HUES6 (cell line): ENCODE measurements around the gene SLC9A9.

Experiments
- H3K27ac ChIP-seq: 2 replicates; pipeline ENCODE4 v1.7.0; 2013; ENCODE audit warnings: low read depth, mild to moderate bottlenecking, low read length, inconsistent platforms
- H3K27me3 ChIP-seq: 2 replicates; pipeline ENCODE4 v1.6.1; 2013; ENCODE audit warnings: low read length; ENCODE audit not compliant: control insufficient read depth, insufficient read depth
- H3K36me3 ChIP-seq: 2 replicates; pipeline ENCODE4 v1.6.1; 2013; ENCODE audit warnings: low read length; ENCODE audit not compliant: control insufficient read depth, insufficient read depth
- H3K4me1 ChIP-seq: 2 replicates; pipeline ENCODE4 v1.6.1; 2013; ENCODE audit warnings: low read length; ENCODE audit not compliant: control insufficient read depth, insufficient read depth
- H3K4me3 ChIP-seq: 2 replicates; pipeline ENCODE4 v1.5.1; 2013; ENCODE audit warnings: low read depth, low read length
- H3K9ac ChIP-seq: one replicate; pipeline ENCODE4 v1.6.1; 2013; ENCODE audit warnings: mild to moderate bottlenecking, low read length
- H3K9me3 ChIP-seq: 2 replicates; pipeline ENCODE4 v1.6.1; 2013; ENCODE audit warnings: low read depth, low read length; ENCODE audit not compliant: control insufficient read depth, insufficient read depth

Gene SLC9A9

GRCh38 chr3:143326983-143327778 is 521.1 kb downstream of the SLC9A9 start:
- Histone ChIP-seq H3K27me3 (no peaks in the 10 kb centered on the region), H3K4me1 (peaks cover 11% of the 10 kb centered on the region), H3K27ac (no peak overlapping the region)

GRCh38 chr3:143321058-143321769 is 527.1 kb downstream of the SLC9A9 start:
- Histone ChIP-seq H3K27ac (no peak overlapping the region), H3K4me3 (no peak overlapping the region), H3K9ac (no peak overlapping the region), H3K9me3 (no peaks in the 10 kb centered on the region), H3K27me3 (no peaks in the 10 kb centered on the region), H3K4me1 (no peaks in the 10 kb centered on the region), H3K36me3 (no peaks in the 10 kb centered on the region)

More at GRCh38 chr3:143326983-143327778, 521.1 kb downstream of the SLC9A9 start:
- Histone ChIP-seq H3K4me3 (no peak overlapping the region), H3K36me3 (no peaks in the 10 kb centered on the region), H3K9ac (no peak overlapping the region), H3K9me3 (no peaks in the 10 kb centered on the region)

GRCh38 chr3:143315766-143316165 is 532.5 kb downstream of the SLC9A9 start:
- Histone ChIP-seq H3K4me1 (no peaks in the 10 kb centered on the region), H3K9ac (no peak overlapping the region), H3K27ac (no peak overlapping the region), H3K36me3 (no peaks in the 10 kb centered on the region), H3K27me3 (no peaks in the 10 kb centered on the region), H3K9me3 (no peaks in the 10 kb centered on the region), H3K4me3 (no peak overlapping the region)

GRCh38 chr3:143314251-143315093 is 533.8 kb downstream of the SLC9A9 start:
- Histone ChIP-seq H3K4me3 (no peak overlapping the region), H3K36me3 (no peaks in the 10 kb centered on the region), H3K27ac (no peak overlapping the region), H3K9me3 (no peaks in the 10 kb centered on the region), H3K4me1 (no peaks in the 10 kb centered on the region), H3K9ac (no peak overlapping the region), H3K27me3 (no peaks in the 10 kb centered on the region)

GRCh38 chr3:143313893-143314188 is 534.4 kb downstream of the SLC9A9 start:
- H3K27me3 ChIP-seq = no peaks in the 10 kb centered on the region
- no peaks in the 10 kb centered on the region for H3K36me3 ChIP-seq
- H3K4me1 ChIP-seq = no peaks in the 10 kb centered on the region
- no peaks in the 10 kb centered on the region for H3K9me3 ChIP-seq
- no peak overlapping the region for H3K4me3 ChIP-seq
- H3K9ac ChIP-seq = no peak overlapping the region
- no peak overlapping the region for H3K27ac ChIP-seq

GRCh38 chr3:143313025-143313892 is 535.0 kb downstream of the SLC9A9 start:
- Histone ChIP-seq H3K36me3 (no peaks in the 10 kb centered on the region), H3K4me3 (no peak overlapping the region), H3K27ac (no peak overlapping the region)

GRCh38 chr3:143311096-143311495 is 537.2 kb downstream of the SLC9A9 start:
- H3K4me1 ChIP-seq = no peaks in the 10 kb centered on the region
- H3K27me3 ChIP-seq = no peaks in the 10 kb centered on the region

More at GRCh38 chr3:143313025-143313892, 535.0 kb downstream of the SLC9A9 start:
- no peaks in the 10 kb centered on the region for H3K4me1 ChIP-seq
- H3K27me3 ChIP-seq = no peaks in the 10 kb centered on the region
- H3K9ac ChIP-seq = no peak overlapping the region
- no peaks in the 10 kb centered on the region for H3K9me3 ChIP-seq

GRCh38 chr3:143309705-143310104 is 538.6 kb downstream of the SLC9A9 start:
- Histone ChIP-seq H3K4me1 (no peaks in the 10 kb centered on the region), H3K9ac (no peak overlapping the region), H3K27me3 (no peaks in the 10 kb centered on the region), H3K27ac (no peak overlapping the region), H3K9me3 (no peaks in the 10 kb centered on the region), H3K4me3 (no peak overlapping the region), H3K36me3 (no peaks in the 10 kb centered on the region)

More at GRCh38 chr3:143311096-143311495, 537.2 kb downstream of the SLC9A9 start:
- Histone ChIP-seq H3K9me3 (no peaks in the 10 kb centered on the region), H3K27ac (no peak overlapping the region), H3K4me3 (no peak overlapping the region), H3K36me3 (no peaks in the 10 kb centered on the region), H3K9ac (no peak overlapping the region)

GRCh38 chr3:143307613-143308183 is 540.6 kb downstream of the SLC9A9 start:
- H3K27ac ChIP-seq = no peak overlapping the region

GRCh38 chr3:143306407-143306806 is 541.9 kb downstream of the SLC9A9 start:
- Histone ChIP-seq H3K27ac (no peak overlapping the region), H3K9ac (no peak overlapping the region), H3K4me1 (no peaks in the 10 kb centered on the region; the same call in 1 of the 2 replicates), H3K9me3 (no peaks in the 10 kb centered on the region), H3K36me3 (no peaks in the 10 kb centered on the region), H3K27me3 (no peaks in the 10 kb centered on the region), H3K4me3 (no peak overlapping the region)

More at GRCh38 chr3:143307613-143308183, 540.6 kb downstream of the SLC9A9 start:
- H3K9me3 ChIP-seq = no peaks in the 10 kb centered on the region
- H3K9ac ChIP-seq = no peak overlapping the region
- no peaks in the 10 kb centered on the region for H3K27me3 ChIP-seq
- H3K36me3 ChIP-seq = no peaks in the 10 kb centered on the region
- H3K4me3 ChIP-seq = no peak overlapping the region
- no peaks in the 10 kb centered on the region; the same call in 1 of the 2 replicates for H3K4me1 ChIP-seq
